OCI-M1 (cell line): ENCODE measurements around the gene TGM5.
"Not testable (repeated sequence)": the region's sequence is repeated elsewhere in the genome, so short reads cannot be mapped to it uniquely, and the experiment has no call there.

Source experiments
- DNase-seq: peaks from one replicate; lab custom pipeline; 2025; lab: John Stamatoyannopoulos, UW

TGM5 gene

DNA sequence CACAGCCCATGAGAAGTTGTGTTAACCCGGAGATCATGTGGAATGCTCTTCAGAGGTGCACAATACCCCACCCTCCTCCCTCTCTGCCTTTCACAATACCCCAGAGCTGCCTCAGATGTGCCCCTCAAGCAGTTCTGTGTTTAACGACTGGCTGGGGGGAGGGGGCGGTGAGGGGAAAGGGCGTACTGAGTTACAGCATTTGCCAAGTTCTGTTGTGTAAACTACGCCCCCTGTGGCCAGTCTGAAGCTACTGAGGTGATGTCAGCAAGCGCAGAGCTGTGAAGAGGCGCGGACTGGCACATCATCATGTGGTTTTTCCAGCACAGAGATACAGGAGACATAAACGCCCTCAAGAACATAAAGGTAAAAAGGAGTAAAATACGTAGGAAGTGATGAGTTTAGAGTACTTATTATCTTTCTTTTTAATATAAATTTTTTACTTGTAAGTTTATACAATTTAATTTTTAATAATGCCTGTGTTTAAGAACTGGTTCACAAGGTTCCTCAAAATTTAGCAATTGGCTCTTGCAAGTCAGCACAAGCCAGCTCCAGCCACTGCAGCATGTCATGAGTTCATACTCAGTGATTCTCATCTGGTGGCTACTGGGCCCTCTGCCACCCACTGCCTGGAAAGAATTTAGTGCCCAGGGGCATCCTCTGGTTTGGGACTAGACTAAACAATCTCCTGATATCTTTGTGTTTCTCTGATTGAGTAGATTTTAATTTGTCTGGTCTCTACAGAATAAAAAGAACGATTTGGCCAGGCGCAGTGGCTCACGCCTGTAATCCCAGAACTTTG is 47.6 kb downstream of the TGM5 start:
- DNase-seq, result peak; percentile 39

- DNase-seq, result no peak
Observed at GRCh38 chr15:43215961-43216360, 50.8 kb downstream of the TGM5 start.

GRCh38 chr15:43214592-43215295 is 52.0 kb downstream of the TGM5 start:
- no peak for DNase-seq

DNA sequence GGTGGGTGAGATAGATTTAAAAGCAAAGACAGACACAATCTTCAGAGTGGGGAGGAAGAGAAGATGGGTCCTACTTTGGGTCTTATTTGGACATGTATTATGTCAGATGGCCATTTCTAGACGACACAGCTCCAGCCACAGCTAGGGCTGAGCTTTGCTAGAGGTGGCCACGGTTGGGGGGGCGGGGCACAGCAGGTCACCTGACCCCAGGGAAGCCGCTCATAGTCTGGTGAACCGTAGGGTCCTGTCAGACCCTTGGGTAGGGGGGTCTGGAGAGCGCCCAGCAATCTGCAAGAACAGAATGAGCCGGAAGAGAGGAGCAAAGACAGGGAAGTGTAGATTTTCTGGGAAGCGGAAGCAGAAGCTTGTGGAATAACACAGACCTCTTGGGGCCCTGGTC is 52.6 kb downstream of the TGM5 start:
- no peak for DNase-seq

GRCh38 chr15:43213466-43213865 is 53.3 kb downstream of the TGM5 start:
- DNase-seq, result no peak

- DNase-seq, result no peak
Observed at GRCh38 chr15:43212951-43213350, 53.8 kb downstream of the TGM5 start.

GRCh38 chr15:43212299-43212698 is 54.4 kb downstream of the TGM5 start:
- DNase-seq, result no peak

DNA sequence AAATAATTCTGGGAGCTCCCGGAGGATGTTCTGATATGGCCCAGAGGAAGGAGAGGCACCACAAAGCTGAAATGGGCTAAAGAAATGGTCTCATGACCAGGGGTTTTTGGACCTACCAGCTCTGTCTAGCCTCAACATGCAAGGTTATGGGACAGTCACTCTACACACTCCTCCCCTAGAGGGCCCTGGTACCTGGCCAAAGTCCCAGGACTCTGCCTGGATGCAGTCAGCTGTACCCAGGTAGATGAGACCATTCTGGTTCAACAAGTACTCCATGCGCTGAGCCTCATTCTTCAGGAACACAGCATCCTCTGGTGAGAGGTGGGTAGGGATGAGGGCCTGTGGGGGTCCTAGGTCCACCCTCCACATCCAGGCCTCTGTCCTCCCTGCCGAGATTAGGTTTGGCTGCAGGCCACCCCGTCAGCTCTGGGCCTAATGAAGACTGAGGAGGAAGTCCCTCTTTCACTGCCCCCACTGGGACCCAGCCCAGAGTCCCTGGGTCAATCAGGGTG is 55.4 kb downstream of the TGM5 start:
- no peak for DNase-seq

DNA sequence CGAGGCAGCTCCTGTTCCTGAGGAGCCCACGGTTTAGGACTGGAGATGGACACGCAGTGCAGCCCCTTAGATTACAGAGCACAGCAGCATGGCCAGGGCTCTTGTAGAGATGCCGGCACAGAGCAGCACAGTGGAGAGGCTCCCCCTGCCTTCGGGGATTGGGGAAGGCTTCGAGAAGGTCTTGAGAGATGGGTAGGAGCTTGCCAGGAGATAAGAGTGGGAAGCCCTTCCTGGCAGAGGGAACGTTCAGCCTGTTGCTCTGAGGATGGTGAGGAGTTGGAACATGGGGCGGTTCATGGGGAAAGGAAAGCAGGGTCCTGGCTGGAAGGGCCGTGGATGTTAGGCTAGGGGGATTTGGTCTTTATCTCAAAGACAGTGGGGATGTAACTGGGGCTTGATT is 55.9 kb downstream of the TGM5 start:
- no peak for DNase-seq

- DNase-seq, result no peak
Observed at GRCh38 chr15:43210172-43210745, 56.5 kb downstream of the TGM5 start.

- peak; percentile 11 for DNase-seq
Observed at GRCh38 chr15:43209059-43209824, 57.5 kb downstream of the TGM5 start.

DNA sequence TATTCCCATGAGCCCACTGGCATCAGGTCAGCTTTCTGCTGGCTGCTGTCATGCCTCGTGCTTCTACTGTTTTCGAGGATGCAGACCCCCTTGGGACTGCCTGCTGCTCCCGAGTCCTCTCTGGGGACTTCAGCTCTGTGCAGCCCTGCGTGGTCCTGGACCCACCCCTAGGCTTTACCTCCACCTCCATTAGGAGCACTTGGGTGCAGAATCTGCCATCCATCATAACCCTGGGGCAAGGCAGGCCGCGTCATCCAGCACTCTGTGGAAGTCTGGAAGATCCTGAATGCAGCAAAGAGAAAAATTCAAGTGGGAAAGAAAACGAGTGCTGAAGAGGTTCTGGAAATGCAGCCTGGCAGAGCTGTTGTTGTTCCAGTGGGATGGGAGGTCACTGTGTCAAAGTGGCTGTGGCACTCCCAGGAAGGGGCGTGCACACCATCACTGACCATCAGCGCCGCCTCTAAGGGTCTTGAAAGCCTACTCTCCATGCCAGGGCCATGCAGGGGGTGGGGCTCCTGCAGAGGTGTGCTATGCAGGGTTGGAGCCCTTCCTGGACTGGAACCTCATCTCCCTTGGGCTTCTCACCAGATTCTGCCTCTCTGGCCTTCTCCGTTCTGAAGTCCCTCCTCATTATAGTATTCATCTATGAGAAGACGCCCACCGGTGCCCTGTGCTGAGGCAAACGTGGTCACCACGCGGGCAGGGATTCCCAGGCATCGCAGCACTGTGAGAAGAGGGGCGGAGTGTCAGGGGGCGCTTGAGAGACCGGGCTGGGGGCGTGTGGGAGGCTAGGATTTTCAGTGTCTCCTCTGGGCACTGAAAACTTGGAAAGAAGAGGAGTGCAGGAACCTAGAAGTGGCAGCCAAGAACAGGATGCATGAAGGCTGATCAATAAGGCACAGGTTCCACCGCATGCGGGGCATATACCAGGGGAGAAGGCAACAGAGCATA is 58.4 kb downstream of the TGM5 start:
- no peak for DNase-seq

- DNase-seq, result no peak
Observed at GRCh38 chr15:43207024-43207423, 59.7 kb downstream of the TGM5 start.

DNA sequence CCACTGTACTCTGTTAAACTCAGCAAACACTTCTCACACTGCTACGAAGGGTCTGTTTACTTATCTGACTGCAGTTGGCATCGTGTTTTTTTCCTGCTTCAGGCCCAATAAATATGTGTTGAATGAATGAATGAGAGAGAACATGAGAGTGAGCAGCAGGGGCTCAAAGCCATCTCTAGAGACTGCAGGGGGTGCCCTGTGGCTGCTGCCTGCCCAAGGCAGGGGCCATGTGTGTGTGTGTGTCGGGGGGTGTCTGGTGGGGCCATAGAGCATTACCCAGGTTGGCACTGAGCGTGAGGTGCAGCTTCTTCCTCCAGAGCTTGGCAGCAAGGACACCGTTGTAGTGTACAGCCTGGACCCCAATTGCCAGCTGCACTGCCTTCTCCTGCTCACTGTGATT is 60.7 kb downstream of the TGM5 start:
- no peak for DNase-seq

DNA sequence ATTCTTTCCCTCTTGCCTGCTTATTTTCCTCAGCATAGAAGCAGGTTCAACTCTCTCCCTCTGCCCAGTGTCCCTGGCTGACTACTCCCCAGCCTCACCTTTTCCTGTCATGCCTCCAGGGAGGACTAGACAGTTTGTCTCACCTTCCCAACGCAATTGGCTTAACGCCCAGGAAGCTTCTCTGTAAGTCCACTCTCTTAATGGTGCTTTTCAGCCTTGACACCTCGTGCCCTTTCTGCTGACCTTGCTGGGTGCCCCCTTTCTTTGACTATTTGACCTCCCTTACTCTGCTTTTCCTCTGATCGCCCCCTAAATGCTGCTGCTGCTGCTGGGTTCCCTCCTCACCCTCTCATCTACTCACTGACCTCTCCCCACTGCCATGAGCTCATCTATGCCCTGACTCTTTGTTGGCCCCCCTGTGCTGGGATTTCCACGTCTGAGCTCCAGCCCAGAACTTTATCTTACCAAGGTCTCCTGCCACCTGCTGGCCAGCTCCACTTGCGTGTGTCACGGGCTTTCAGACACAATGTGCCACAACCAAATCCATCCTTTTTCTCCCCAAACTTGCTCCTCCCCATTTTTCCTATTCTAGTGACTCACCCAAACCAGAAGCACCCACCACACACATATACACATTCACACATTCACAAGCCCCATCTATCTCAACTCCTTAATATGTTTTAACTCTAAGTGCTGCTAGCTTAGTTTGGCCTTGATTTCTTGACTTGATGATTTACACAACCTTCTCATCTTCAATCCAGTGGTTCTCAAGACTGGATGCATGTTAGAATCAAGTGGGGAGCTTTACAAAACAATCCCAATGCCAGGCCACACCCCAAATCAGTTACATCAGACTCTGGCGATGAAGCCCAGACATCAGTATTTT is 62.5 kb downstream of the TGM5 start:
- DNase-seq, result peak; percentile 68

GRCh38 chr15:43199945-43200488 is 66.7 kb downstream of the TGM5 start:
- DNase-seq, result no peak

GRCh38 chr15:43198992-43199391 is 67.7 kb downstream of the TGM5 start:
- DNase-seq, result no peak

GRCh38 chr15:43198556-43198955 is 68.2 kb downstream of the TGM5 start:
- not testable (repeated sequence) for DNase-seq

- peak; percentile 43 for DNase-seq
Observed at GRCh38 chr15:43197773-43198172, 69.0 kb downstream of the TGM5 start.
